HEK293 (cell line): ENCODE results near the gene PKIB.

Source experiments
- CTCF ChIP-seq: fragments of 450-650 bp; formaldehyde crosslinking; IDR thresholded peaks from 2 replicates; pipeline ENCODE4 v1.5.1; 2016; ENCODE audit warnings: missing biosample characterization, missing genetic modification characterization
- GLIS2 ChIP-seq: fragments of 450-650 bp; formaldehyde crosslinking; IDR thresholded peaks from 2 replicates; pipeline ENCODE4 v1.5.1; 2016; ENCODE audit warnings: missing biosample characterization, missing genetic modification characterization
- PATZ1 ChIP-seq: fragments of 450-650 bp; formaldehyde crosslinking; IDR thresholded peaks from 2 replicates; pipeline ENCODE4 v1.5.1; 2016; ENCODE audit warnings: missing biosample characterization, missing genetic modification characterization
- REST ChIP-seq: fragments of 450-650 bp; formaldehyde crosslinking; IDR thresholded peaks from 2 replicates; pipeline ENCODE4 v1.5.1; 2016; ENCODE audit warnings: missing biosample characterization, missing genetic modification characterization
- YY1 ChIP-seq: fragments of 450-650 bp; formaldehyde crosslinking; IDR thresholded peaks from 2 replicates; pipeline ENCODE4 v1.5.1; 2018; ENCODE audit warnings: missing biosample characterization, missing genetic modification characterization
- ZBTB21 ChIP-seq: fragments of 450-650 bp; formaldehyde crosslinking; IDR thresholded peaks from 2 replicates; pipeline ENCODE4 v1.5.1; 2017; ENCODE audit warnings: missing biosample characterization, missing genetic modification characterization
- ZNF350 ChIP-seq: fragments of 450-650 bp; formaldehyde crosslinking; IDR thresholded peaks from 2 replicates; pipeline ENCODE4 v1.5.0; 2017; ENCODE audit warnings: missing biosample characterization, mild to moderate bottlenecking, missing genetic modification characterization
- ZNF48 ChIP-seq: fragments of 450-650 bp; formaldehyde crosslinking; IDR thresholded peaks from 2 replicates; pipeline ENCODE4 v1.5.1; 2016; ENCODE audit warnings: missing biosample characterization, missing genetic modification characterization
- ZNF629 ChIP-seq: fragments of 450-650 bp; formaldehyde crosslinking; IDR thresholded peaks from 2 replicates; pipeline ENCODE4 v1.5.1; 2017; ENCODE audit warnings: missing biosample characterization, missing genetic modification characterization
- ZNF707 ChIP-seq: fragments of 450-650 bp; formaldehyde crosslinking; IDR thresholded peaks from 2 replicates; pipeline ENCODE4 v1.5.1; 2016; ENCODE audit warnings: missing biosample characterization, missing genetic modification characterization

GRCh38 chr6:122669868-122670267 lies 59.7 kb downstream of the PKIB start:
- TF ChIP-seq ZNF629 (tag by site-specific recombination) (no peak), CTCF (tag by site-specific recombination) (no peak), PATZ1 (tag by site-specific recombination) (no peak), ZNF350 (tag by site-specific recombination) (no peak), REST (tag by site-specific recombination) (no peak), ZBTB21 (tag by site-specific recombination) (no peak), GLIS2 (tag by site-specific recombination) (no peak), YY1 (no peak), ZNF48 (tag by site-specific recombination) (no peak), ZNF707 (tag by site-specific recombination) (no peak)
